ENCODE measurements around the gene XXYLT1. TPM values are rescaled to one million over a fixed set of nuclear protein-coding genes. Genes with fewer than 3 reads are reported as not detected.

XXYLT1 gene
- total and polyA plus RNA-seq, 10 of the 15 experiments (the other 5 are each of a cell fraction or from before 2014, with no cell fraction given), result 1.2 to 14.2 (median 9.3) TPM

DNA sequence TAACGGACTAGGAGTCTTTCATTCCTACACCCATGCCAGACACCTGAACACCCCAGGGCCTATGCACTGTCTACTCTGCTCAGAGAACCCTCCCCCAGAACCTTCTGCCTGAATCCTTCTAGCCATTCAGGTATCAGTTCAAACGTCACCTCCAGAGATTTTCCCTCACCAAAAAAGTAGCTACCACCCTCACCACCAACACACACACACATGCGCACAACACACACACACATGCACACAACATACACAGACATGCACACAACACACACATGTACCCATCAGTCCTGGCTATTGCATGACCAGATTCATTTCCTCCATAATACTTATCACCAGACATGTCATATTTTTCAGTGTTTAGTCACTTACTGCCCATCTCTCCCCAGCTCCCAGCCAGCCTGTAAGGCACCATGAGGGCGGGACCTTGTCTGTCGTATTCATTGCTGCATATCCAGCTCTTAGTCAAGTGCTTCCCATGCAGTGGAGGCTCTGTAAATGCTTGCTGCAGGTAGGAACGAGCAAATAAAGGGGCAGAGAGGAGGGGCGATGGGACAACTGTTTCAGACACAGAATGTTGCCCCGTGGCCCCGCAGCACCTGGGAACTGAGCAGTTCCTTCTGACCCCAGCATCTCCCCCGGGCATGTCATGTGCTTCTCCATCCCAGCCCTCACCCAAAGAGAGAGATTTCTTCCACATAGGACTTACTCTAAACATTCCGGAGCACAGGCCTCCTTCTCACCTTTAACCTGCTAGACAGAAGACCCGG, 29.2 kb downstream of the XXYLT1 start:
- Histone ChIP-seq H3K27me3 (replicated peaks in 1 of 2; ENCODE audit: control insufficient read depth in 2 of 2, insufficient read depth in 2 of 2, low read length in 1 of 2) (no peaks in the 10 kb centered on the region), H3K79me2 (ENCODE audit: control insufficient read depth, insufficient read depth, low read length) (no peaks in the 10 kb centered on the region), H3K9ac (ENCODE audit: control insufficient read depth, insufficient read depth, low read length) (no peak overlapping the region), H3K4me3 (no peak overlapping the region), H3K36me3 (ENCODE audit: control insufficient read depth in 2 of 2, insufficient read depth in 2 of 2, low read length in 1 of 2) (no peaks in the 10 kb centered on the region), H3K9me3 (replicated peaks; ENCODE audit: control insufficient read depth, insufficient read depth, low read length) (peaks cover 7% of the 10 kb centered on the region; the same call in 2 of the 3 replicates), H3K4me2 (ENCODE audit: control insufficient read depth, insufficient read depth) (no peak overlapping the region), H4K20me1 (ENCODE audit: control insufficient read depth, insufficient read depth) (no peaks in the 10 kb centered on the region), H3K27ac (ENCODE audit: control insufficient read depth, insufficient read depth) (no peak overlapping the region), H2AFZ (ENCODE audit: control insufficient read depth, low read depth, low read length) (no peak overlapping the region), H3K4me1 (ENCODE audit: control insufficient read depth, insufficient read depth, low read length) (no peaks in the 10 kb centered on the region)
- in situ Hi-C loops (cut with MboI), result no loop called here
- POLR2A ChIA-PET, result no interaction called here
- FAIRE-seq, result no peak
- intact Hi-C loops (cut with micrococcal nuclease; ENCODE audit: unreplicated experiment), result no loop called here
- DNase-seq (ENCODE audit: low read depth, low spot score), result no peak
- SMC1A ChIA-PET (ENCODE audit: uncharacterized antibody, unreplicated experiment), result interaction anchor here (0.6 kb wide), 1 partner anchor 581 kb away, joined by 3 read pairs; no protein-coding TSS in a partner anchor
- CTCF ChIA-PET, result no interaction called here
- RAD21 ChIA-PET (ENCODE audit: unreplicated experiment), result interaction anchor here (1.2 kb wide), 1 partner anchor 15 kb away, joined by 3 read pairs; no protein-coding TSS in a partner anchor
- WGBS (ENCODE audit: insufficient coverage, insufficient replicate concordance, low lambda C conversion rate, missing lambda C conversion rate), result 91% methylated on average over 12 of the region's 12 CpGs
- no peak for ATAC-seq
- BruUV-seq (replicated peaks), result no TSS peak
- no peak for TF ChIP-seq IRF4 (IDR thresholded peaks at IDR 0.05; ENCODE audit: low read depth, low read length)
- TF ChIP-seq, protein P1, sequence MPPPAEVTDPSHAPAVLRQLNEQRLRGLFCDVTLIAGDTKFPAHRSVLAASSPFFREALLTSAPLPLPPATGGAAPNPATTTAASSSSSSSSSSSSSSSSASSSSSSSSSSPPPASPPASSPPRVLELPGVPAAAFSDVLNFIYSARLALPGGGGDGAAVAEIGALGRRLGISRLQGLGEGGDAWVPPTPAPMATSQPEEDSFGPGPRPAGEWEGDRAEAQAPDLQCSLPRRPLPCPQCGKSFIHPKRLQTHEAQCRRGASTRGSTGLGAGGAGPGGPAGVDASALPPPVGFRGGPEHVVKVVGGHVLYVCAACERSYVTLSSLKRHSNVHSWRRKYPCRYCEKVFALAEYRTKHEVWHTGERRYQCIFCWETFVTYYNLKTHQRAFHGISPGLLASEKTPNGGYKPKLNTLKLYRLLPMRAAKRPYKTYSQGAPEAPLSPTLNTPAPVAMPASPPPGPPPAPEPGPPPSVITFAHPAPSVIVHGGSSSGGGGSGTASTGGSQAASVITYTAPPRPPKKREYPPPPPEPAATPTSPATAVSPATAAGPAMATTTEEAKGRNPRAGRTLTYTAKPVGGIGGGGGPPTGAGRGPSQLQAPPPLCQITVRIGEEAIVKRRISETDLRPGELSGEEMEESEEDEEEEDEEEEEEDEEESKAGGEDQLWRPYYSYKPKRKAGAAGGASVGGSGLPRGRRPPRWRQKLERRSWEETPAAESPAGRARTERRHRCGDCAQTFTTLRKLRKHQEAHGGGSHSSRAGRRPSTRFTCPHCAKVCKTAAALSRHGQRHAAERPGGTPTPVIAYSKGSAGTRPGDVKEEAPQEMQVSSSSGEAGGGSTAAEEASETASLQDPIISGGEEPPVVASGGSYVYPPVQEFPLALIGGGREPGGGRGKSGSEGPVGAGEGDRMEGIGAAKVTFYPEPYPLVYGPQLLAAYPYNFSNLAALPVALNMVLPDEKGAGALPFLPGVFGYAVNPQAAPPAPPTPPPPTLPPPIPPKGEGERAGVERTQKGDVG (CRISPR knock-in tag; IDR thresholded peaks at IDR 0.05), result no peak
- TF ChIP-seq SMARCA5 (IDR thresholded peaks at IDR 0.05), result no peak
- TF ChIP-seq ZNF592 (IDR thresholded peaks at IDR 0.05), result no peak
- TF ChIP-seq, protein P2, sequence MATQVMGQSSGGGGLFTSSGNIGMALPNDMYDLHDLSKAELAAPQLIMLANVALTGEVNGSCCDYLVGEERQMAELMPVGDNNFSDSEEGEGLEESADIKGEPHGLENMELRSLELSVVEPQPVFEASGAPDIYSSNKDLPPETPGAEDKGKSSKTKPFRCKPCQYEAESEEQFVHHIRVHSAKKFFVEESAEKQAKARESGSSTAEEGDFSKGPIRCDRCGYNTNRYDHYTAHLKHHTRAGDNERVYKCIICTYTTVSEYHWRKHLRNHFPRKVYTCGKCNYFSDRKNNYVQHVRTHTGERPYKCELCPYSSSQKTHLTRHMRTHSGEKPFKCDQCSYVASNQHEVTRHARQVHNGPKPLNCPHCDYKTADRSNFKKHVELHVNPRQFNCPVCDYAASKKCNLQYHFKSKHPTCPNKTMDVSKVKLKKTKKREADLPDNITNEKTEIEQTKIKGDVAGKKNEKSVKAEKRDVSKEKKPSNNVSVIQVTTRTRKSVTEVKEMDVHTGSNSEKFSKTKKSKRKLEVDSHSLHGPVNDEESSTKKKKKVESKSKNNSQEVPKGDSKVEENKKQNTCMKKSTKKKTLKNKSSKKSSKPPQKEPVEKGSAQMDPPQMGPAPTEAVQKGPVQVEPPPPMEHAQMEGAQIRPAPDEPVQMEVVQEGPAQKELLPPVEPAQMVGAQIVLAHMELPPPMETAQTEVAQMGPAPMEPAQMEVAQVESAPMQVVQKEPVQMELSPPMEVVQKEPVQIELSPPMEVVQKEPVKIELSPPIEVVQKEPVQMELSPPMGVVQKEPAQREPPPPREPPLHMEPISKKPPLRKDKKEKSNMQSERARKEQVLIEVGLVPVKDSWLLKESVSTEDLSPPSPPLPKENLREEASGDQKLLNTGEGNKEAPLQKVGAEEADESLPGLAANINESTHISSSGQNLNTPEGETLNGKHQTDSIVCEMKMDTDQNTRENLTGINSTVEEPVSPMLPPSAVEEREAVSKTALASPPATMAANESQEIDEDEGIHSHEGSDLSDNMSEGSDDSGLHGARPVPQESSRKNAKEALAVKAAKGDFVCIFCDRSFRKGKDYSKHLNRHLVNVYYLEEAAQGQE (IDR thresholded peaks at IDR 0.05; ENCODE audit: low read depth, low read length), result no peak
- no peak for TF ChIP-seq IRF3 (IDR thresholded peaks at IDR 0.05)
- no peak for TF ChIP-seq STAT3 (IDR thresholded peaks at IDR 0.05; ENCODE audit: low read depth, low read length)
- no peak for TF ChIP-seq EED (IDR thresholded peaks at IDR 0.05; ENCODE audit: low read depth)
- TF ChIP-seq BHLHE40 (IDR thresholded peaks at IDR 0.05; ENCODE audit: borderline replicate concordance in 1 of 2, low read depth in 2 of 2, low read length in 1 of 2), result no peak
- no peak for TF ChIP-seq CBX3 (IDR thresholded peaks at IDR 0.05; ENCODE audit: borderline replicate concordance, low read depth)
- no peak for TF ChIP-seq BRCA1 (IDR thresholded peaks at IDR 0.05; ENCODE audit: low read depth, low read length)
